GDM1 (cell line): Measurements from ENCODE around the gene TTC14.

Experiments
- DNase-seq: peaks from one replicate; lab custom pipeline; 2025; lab: John Stamatoyannopoulos, UW

Gene TTC14

DNA sequence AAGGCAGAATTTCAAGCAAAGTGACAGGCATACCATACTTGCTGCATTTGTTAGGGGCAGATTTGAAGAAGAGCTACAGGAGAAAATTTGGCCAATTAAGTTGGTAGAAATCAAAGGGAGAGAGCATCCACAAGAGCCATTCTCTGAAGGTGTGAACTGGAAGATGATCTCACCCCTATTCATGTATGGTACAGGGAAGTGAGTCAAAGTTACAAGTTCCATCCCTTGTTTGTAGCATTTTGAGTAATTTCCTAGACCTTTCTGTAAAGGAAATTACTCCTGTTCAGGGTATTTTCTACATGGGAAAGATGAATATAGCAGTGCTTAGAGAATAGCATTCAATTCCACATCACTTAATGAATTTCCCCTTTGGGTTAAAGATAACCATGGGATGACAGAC is 28.4 kb downstream of the TTC14 start:
- no peak for DNase-seq

DNA sequence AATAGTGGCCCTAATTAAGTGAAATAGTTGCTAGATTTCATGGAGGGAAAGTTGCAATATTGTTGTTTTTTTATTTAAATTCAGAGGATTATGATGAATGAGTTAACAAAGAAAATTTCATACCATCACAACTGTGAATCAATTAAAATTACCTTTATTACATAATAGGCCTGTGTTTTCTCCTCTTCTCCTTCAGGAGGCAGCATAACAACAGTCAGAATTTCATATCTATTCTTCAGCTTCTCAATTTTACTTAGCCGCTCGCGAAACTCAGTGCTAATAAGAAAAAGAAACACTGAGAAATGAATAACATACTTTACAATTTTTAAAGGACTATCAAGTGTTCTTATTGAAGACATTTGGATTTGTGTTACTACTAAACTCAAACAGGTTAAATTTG is 29.4 kb downstream of the TTC14 start:
- no peak for DNase-seq

DNA sequence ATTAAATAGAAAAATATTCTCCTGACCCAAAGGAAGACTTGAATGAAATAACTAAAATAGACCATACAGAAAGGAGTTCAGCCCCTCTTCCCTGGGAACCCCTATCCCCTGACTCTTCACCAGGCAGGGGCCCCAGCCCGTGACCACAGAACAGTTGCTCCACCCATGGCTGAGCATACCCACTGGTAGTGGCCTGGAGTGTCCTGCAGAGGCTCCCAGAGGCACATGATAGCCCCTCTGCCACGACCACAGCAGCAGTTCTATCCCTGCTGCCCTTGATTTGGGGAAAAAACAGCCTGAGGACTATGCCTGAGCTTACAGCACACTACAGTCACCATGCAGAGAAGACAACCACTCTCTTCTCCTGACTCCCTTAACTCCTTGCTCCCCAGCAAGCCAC is 31.8 kb downstream of the TTC14 start:
- DNase-seq = no peak

DNA sequence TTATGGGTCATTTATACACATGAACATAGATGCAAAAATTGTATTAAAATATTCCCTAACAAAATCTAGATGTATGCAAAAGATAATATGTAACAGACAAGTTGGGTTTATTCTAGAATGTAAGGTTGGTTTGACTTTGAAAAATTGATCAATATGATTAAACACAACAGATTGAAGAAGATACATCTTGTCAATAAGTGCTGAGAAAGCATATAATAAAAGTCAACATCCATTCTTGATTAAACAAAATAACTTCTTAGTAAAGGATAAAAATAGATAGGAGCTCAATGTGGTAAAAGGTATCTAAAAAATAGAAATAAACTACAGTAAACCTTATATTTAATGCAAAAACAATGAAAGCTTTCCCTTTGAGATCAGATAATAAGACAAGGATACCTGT is 39.0 kb downstream of the TTC14 start:
- DNase-seq = no peak

DNA sequence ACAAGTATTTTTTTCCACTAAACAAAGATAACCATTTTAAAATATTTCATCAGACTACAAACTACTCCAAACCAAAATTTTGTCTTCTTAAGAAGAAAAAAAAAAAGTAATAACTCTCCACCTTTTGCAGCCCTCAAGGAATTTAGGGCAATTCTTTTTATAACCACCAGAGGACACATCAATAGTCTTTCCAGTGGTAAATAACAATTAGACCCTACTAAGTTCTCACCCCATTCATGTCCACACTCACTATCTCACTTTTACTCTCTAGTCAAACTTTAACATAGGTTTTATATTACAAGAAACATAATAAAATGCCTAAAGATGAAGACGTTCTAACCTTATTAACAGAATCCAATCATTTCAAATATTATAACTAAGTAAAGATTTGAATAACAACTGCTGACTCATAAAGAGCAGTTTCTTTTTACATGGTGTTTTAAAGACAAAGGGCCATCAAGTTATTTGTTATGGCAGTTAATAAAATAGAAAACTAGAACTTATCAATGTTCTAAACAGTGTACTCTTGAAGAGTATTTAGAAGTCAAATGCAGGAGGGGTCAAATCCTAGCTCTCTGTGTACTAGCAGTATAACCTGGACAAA is 44.3 kb downstream of the TTC14 start:
- DNase-seq = no peak

DNA sequence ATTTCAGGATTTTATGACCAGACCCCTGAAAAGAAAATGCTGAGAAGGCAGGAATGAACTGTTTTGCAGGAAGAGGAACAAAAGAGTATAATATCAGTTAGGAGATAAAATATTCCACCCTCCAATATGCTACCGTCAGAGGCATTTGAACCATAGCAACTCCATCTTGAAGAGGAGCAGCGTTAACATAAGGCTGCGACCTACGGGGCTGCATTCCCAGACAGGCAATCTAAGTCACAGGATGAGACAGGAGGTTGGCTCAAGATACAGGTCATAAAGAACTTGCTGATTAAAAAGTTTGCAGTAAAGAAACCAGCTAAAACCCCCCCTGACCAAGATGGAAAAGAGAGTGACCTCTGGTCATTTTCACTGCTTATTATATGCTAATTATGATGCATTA is 54.4 kb downstream of the TTC14 start:
- no peak for DNase-seq

DNA sequence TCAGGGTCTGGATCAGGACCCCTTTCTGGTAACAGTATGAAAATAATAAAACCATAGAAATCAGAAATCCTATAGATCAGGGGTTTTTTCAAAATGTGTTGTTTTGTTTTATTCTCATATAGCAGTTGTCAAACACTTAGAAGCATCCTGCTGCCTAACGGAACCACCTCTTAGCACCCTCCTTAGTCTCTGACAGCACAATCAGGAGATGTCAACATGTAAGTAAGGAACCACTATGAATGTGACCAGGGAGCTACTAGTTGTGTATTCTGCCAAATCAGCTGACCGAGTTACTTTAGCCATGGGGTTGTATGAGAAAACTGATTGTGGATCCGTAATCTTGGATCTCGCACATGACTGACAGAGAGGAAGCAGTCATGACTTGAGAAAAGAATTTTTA is 55.1 kb downstream of the TTC14 start:
- no peak for DNase-seq
